22Rv1 (cell line): ENCODE results near the gene CACNA1F.

Source experiments
- H3K27ac ChIP-seq: fragments of 450-650 bp; 2 replicates; pipeline ENCODE4 v1.5.1; 2017
- CTCF ChIP-seq: fragments of 450-650 bp; IDR thresholded peaks from 2 replicates; pipeline ENCODE4 v1.5.1; 2017; ENCODE audit warnings: mild to moderate bottlenecking
- ZFX ChIP-seq: fragments of 450-650 bp; IDR thresholded peaks from 2 replicates; pipeline ENCODE4 v1.6.1; 2017; ENCODE audit warnings: antibody characterized with exemption, borderline replicate concordance

The CACNA1F gene

GRCh38 chrX:49192722-49193328 is 40.3 kb downstream of the CACNA1F start:
- TF ChIP-seq CTCF = peak; percentile 79
- TF ChIP-seq ZFX = no peak
- H3K27ac ChIP-seq = peak overlapping the region; percentile 83

- H3K27ac ChIP-seq = peak overlapping the region; percentile 83
- TF ChIP-seq CTCF = no peak
These were observed 41.5 kb downstream of the CACNA1F start for GRCh38 chrX:49191574-49192011.

GRCh38 chrX:49190821-49191573 is 42.1 kb downstream of the CACNA1F start:
- peak overlapping the region; percentile 83 for H3K27ac ChIP-seq
- TF ChIP-seq ZFX (no peak), CTCF (no peak)

- TF ChIP-seq CTCF (no peak), ZFX (no peak)
- peak overlapping the region; percentile 83 for H3K27ac ChIP-seq
These were observed 43.5 kb downstream of the CACNA1F start for GRCh38 chrX:49189606-49190005.

- no peak overlapping the region for H3K27ac ChIP-seq
These were observed 44.6 kb downstream of the CACNA1F start for GRCh38 chrX:49188468-49189076.

GRCh38 chrX:49187526-49187925 is 45.6 kb downstream of the CACNA1F start:
- H3K27ac ChIP-seq = peak overlapping the region; percentile 80
- TF ChIP-seq ZFX = no peak
- no peak for TF ChIP-seq CTCF

More at GRCh38 chrX:49188468-49189076, 44.6 kb downstream of the CACNA1F start:
- TF ChIP-seq CTCF (no peak), ZFX (no peak)

- H3K27ac ChIP-seq = peak overlapping the region; percentile 80
- TF ChIP-seq CTCF = no peak
- TF ChIP-seq ZFX = no peak
These were observed 46.1 kb downstream of the CACNA1F start for GRCh38 chrX:49187028-49187394.
